Measurements from ENCODE around the gene SLC25A25. TPM values are rescaled to one million over a fixed set of nuclear protein-coding genes. Genes with fewer than 3 reads are reported as not detected.

Gene SLC25A25
- total RNA-seq, 2 donors from 2014 or later = 30.1 to 33.9 TPM

DNA sequence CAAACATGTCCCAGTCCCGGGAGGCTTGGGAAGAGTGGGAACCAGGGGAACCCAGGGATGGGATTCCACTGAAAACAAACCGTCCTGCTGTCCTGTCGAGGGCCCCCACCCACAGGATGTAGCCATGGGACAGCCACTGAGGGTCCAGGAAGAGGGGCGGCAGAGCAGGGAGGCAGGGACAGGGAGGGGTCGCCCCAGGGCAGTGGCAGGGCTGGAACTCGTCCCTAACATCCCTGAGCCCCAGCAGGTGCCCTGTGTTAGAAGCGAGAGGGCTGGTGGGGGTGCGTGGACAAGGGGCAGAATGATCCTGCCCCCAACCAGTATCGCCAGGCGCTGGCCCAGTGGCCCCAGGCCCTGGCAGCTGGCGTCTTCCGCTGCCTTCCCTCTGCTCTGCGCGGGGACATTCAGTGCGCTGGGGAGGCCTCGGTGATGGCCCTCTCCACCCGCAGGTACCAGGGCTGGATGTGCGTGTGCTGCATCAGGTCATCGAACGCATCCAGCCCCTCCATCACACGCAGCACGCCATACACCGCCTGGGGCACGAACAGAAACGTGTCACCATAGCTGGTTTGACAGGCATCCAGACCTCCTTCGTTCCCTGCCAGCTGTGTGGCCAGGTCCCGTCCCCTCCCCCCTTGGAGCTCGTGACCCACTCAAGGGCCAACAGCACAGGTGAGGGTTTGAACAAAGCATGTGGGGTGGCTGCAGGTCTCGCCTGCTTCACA lies 52.9 kb downstream of the SLC25A25 start:
- DNase-seq (ENCODE audit: low spot score) (no peak), ATAC-seq (ENCODE audit: insufficient number of reproducible peaks, low FRiP score, low read depth) (no peak)
- Histone ChIP-seq H3K9me3 (no peaks in the 10 kb centered on the region), H3K4me1 (ENCODE audit: control insufficient read depth in 1 of 2, low read depth in 2 of 2) (peaks cover 9 to 16% of the 10 kb centered on the region in 2 donors), H3K27me3 (replicated peaks; ENCODE audit: insufficient read depth) (no peaks in the 10 kb centered on the region), H3K27ac (no peak overlapping the region), H3K36me3 (peaks cover 13% of the 10 kb centered on the region), H3K4me3 (no peak overlapping the region)
- TF ChIP-seq CTCF (IDR thresholded peaks at IDR 0.05) = no peak

DNA sequence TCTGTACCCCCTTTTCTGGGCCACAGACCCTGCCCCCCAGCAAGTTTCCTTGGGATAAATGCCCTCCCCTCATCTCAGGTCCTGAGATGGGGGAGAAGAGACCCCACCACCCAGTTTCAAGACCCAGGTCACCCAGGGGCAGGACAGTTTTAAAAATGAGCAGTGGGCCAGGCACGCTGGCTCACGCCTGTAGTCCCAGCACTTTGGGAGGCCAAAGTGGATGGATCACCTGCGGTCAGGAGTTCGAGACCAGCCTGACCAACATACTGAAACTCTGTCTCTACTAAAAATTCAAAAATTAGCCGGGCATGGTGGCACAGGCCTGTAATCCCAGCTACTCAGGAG lies 53.4 kb downstream of the SLC25A25 start:
- Histone ChIP-seq H3K4me3 (no peak overlapping the region), H3K27me3 (replicated peaks; ENCODE audit: insufficient read depth) (no peaks in the 10 kb centered on the region), H3K9me3 (no peaks in the 10 kb centered on the region), H3K27ac (no peak overlapping the region), H3K4me1 (ENCODE audit: control insufficient read depth in 1 of 2, low read depth in 2 of 2) (peaks cover 14 to 22% of the 10 kb centered on the region in 2 donors), H3K36me3 (peaks cover 13% of the 10 kb centered on the region)
- ATAC-seq (ENCODE audit: insufficient number of reproducible peaks, low FRiP score, low read depth) = no peak
- no peak for DNase-seq (ENCODE audit: low spot score)
- TF ChIP-seq CTCF (IDR thresholded peaks at IDR 0.05) = no peak

GRCh38 chr9:128121924-128122808 lies 54.1 kb downstream of the SLC25A25 start:
- Histone ChIP-seq H3K27ac (no peak overlapping the region), H3K27me3 (replicated peaks; ENCODE audit: insufficient read depth) (no peaks in the 10 kb centered on the region), H3K4me3 (no peak overlapping the region), H3K36me3 (peaks cover 13% of the 10 kb centered on the region), H3K9me3 (no peaks in the 10 kb centered on the region), H3K4me1 (ENCODE audit: control insufficient read depth in 1 of 2, low read depth in 2 of 2) (peaks cover 18 to 28% of the 10 kb centered on the region in 2 donors)
- DNase-seq (ENCODE audit: low spot score) = no peak
- no peak for TF ChIP-seq CTCF (IDR thresholded peaks at IDR 0.05)
- ATAC-seq (ENCODE audit: insufficient number of reproducible peaks, low FRiP score, low read depth) = no peak

- H3K27ac ChIP-seq = no peak overlapping the region
- H3K9me3 ChIP-seq = no peaks in the 10 kb centered on the region
- H3K4me1 ChIP-seq (ENCODE audit: control insufficient read depth in 1 of 2, low read depth in 2 of 2) = peaks cover 18 to 27% of the 10 kb centered on the region in 2 donors
- DNase-seq (ENCODE audit: low spot score) = no peak
- peaks cover 13% of the 10 kb centered on the region for H3K36me3 ChIP-seq
- no peak for ATAC-seq (ENCODE audit: insufficient number of reproducible peaks, low FRiP score, low read depth)
- TF ChIP-seq CTCF (IDR thresholded peaks at IDR 0.05) = no peak
- no peaks in the 10 kb centered on the region for H3K27me3 ChIP-seq (replicated peaks; ENCODE audit: insufficient read depth)
- H3K4me3 ChIP-seq = no peak overlapping the region
Measured at GRCh38 chr9:128122809-128123175, 54.8 kb downstream of the SLC25A25 start.

GRCh38 chr9:128123451-128124080 lies 55.5 kb downstream of the SLC25A25 start:
- peaks cover 13% of the 10 kb centered on the region for H3K36me3 ChIP-seq
- peaks cover 18 to 21% of the 10 kb centered on the region in 2 donors for H3K4me1 ChIP-seq (ENCODE audit: control insufficient read depth in 1 of 2, low read depth in 2 of 2)
- H3K9me3 ChIP-seq = no peaks in the 10 kb centered on the region
- DNase-seq (ENCODE audit: low spot score) (no peak), ATAC-seq (ENCODE audit: insufficient number of reproducible peaks, low FRiP score, low read depth) (no peak)
- TF ChIP-seq CTCF (IDR thresholded peaks at IDR 0.05) = no peak
- no peak overlapping the region for H3K27ac ChIP-seq
- H3K27me3 ChIP-seq (replicated peaks; ENCODE audit: insufficient read depth) = no peaks in the 10 kb centered on the region
- H3K4me3 ChIP-seq = no peak overlapping the region
